GM10248 (cell line): ENCODE results near the gene BCAR3.

ENCODE experiments used
- CTCF ChIA-PET: fragments of 300-600 bp; sonication (Branson Sonifier 250); formaldehyde crosslinking; extraction: SDS; loops from one replicate; lab custom pipeline; 2021; ENCODE audit warnings: antibody characterized with exemption; lab: Yijun Ruan, JAX
- POLR2A ChIA-PET: fragments of 350-650 bp; sonication (Branson Sonifier 250); formaldehyde crosslinking; extraction: SDS; loops from one replicate; lab custom pipeline; 2020; ENCODE audit warnings: antibody characterized with exemption; lab: Yijun Ruan, JAX
- DNase-seq: peaks from one replicate; pipeline ENCODE4 v3.0.0; 2012; ENCODE audit errors: extremely low spot score
- CTCF ChIP-seq: IDR thresholded peaks from 2 replicates; pipeline ENCODE4 v1.5.1; 2012; ENCODE audit warnings: mild to moderate bottlenecking, low read depth; ENCODE audit errors: extremely low read depth, missing control alignments, control extremely low read depth

The BCAR3 gene

GRCh38 chr1:93605812-93606512, 75.7 kb downstream of the BCAR3 start:
- DNase-seq = no peak
- POLR2A ChIA-PET = no interaction called here
- CTCF ChIA-PET = interaction anchor here (2.4 kb wide), 2 partner anchors 23 to 208 kb away, joined by 7 to 9 read pairs; no protein-coding TSS in a partner anchor
- no peak for TF ChIP-seq CTCF

GRCh38 chr1:93605026-93605568, 76.5 kb downstream of the BCAR3 start:
- TF ChIP-seq CTCF = no peak
- ChIA-PET POLR2A (no interaction called here), CTCF (interaction anchor here (1.2 to 2.4 kb wide), 2 partner anchors 10 to 24 kb away, joined by 3 to 7 read pairs; no protein-coding TSS in a partner anchor)
- DNase-seq = no peak

DNA sequence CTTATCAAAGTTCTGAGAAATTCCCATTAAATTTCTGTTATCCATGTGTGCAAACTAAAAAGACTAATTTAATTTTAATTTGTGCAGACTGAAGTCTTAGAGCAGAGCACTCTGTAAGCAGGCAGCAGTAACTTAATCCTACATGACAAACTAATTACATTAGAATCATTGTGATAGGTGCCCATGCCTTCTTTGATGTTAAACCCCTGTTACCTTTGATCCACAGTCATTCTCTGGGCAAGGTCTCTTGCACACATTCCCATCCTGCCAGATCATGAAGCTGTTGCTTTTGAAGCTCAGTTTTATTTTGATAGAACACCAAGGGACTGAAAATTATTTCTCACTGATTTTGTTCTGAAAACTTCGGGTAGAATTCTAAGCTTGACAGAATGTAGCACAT, 77.2 kb downstream of the BCAR3 start:
- TF ChIP-seq CTCF = no peak
- ChIA-PET POLR2A (no interaction called here), CTCF (interaction anchor here (1.2 to 2.4 kb wide), 2 partner anchors 11 to 25 kb away, joined by 3 to 7 read pairs; no protein-coding TSS in a partner anchor)
- no peak for DNase-seq

DNA sequence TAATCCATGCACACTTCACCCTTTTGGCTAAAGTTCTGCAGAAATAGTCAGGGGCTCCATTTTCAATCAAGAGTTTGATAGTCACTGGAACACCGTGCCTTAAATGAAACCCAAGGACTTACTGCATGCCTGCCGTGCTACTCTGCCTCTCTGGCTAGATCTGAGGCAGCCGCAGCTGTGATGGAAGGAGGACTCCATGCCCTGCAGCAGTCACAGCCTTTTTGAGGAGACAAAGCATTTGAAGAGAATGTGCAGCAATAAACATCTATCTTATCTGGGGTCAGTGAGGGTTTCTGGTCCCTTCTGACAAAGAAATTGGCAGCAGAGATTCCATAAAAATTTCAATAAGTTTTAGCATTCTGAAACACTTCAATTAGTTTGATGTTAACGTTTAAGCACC, 78.0 kb downstream of the BCAR3 start:
- POLR2A ChIA-PET = no interaction called here
- no peak for TF ChIP-seq CTCF

GRCh38 chr1:93603106-93603505, 78.5 kb downstream of the BCAR3 start:
- POLR2A ChIA-PET = no interaction called here
- no peak for TF ChIP-seq CTCF
- CTCF ChIA-PET = interaction anchor here (1.5 kb wide), 1 partner anchor 26 kb away, joined by 3 read pairs; no protein-coding TSS in a partner anchor
- no peak for DNase-seq

More for the DNA sequence above, 78.0 kb downstream of the BCAR3 start:
- CTCF ChIA-PET = no interaction called here
- DNase-seq = no peak

GRCh38 chr1:93602101-93602500, 79.5 kb downstream of the BCAR3 start:
- no peak for DNase-seq
- ChIA-PET CTCF (interaction anchor here (1.0 to 2.4 kb wide), 4 partner anchors 9 to 211 kb away, joined by 3 to 10 read pairs (median 4); no protein-coding TSS in a partner anchor), POLR2A (no interaction called here)
- no peak for TF ChIP-seq CTCF
